Measurements from ENCODE around the gene DCDC2C.

- no peak for TF ChIP-seq CTCF (conservative IDR thresholded peaks at IDR 0.05)
- TF ChIP-seq EZH2 (IDR thresholded peaks at IDR 0.05; ENCODE audit: low read depth), result no peak
Measured at GRCh38 chr2:3670376-3670775, 33.0 kb upstream of the DCDC2C start.

Measured in PC-9 (cell line).